Right atrium auricular region (tissue), 2 donors: Measurements from ENCODE around the gene OOEP. TPM values are rescaled to one million over a fixed set of nuclear protein-coding genes. Genes with fewer than 3 reads are reported as not detected.

Experiments used
- DNase-seq: peaks from one replicate; pipeline ENCODE4 v3.0.0-alpha.2; 2019; ENCODE audit warnings: low spot score
- H3K27ac ChIP-seq, 2 donors: fragments of 200-600 bp; sonication (generic); 1 replicate in 1 of 2; 2 replicates in 1 of 2; pipeline ENCODE4 v1.5.1; 2016 to 2019
- H3K27me3 ChIP-seq, 2 donors: fragments of 200-600 bp; sonication (generic); one replicate each; pipeline versions ENCODE4 v1.5.1 to v1.6.0; 2017 to 2019
- H3K36me3 ChIP-seq: fragments of 200-600 bp; sonication (generic); one replicate; pipeline ENCODE4 v1.5.1; 2016
- H3K4me1 ChIP-seq, 2 donors: fragments of 200-600 bp; sonication (generic); one replicate each; pipeline versions ENCODE4 v1.5.1 to v1.6.0; 2017 to 2019
- H3K4me3 ChIP-seq, 2 donors: fragments of 200-600 bp; sonication (generic); 1 replicate in 1 of 2; 2 replicates in 1 of 2; pipeline ENCODE4 v1.5.1; 2017 to 2019; ENCODE audit warnings: mild to moderate bottlenecking in 1 of 2, moderate library complexity in 1 of 2
- H3K9me3 ChIP-seq, 2 donors: fragments of 200-600 bp; sonication (generic); one replicate each; pipeline ENCODE4 v1.5.1; 2019
- CTCF ChIP-seq, 2 donors: fragments of 200-600 bp; sonication (generic); IDR thresholded peaks; one replicate each; pipeline ENCODE4 v1.5.1; 2019; ENCODE audit warnings: antibody characterized with exemption in 2 of 2
- total RNA-seq, 2 donors: library from RNA; depleted of rRNA; stranded (reverse); fragments of >200 nt; gene quantifications; one replicate each; pipeline ENCODE4 v1.1.0, GENCODE V29; 2016

Gene OOEP
- total RNA-seq, 2 donors from 2014 or later: not detected

- TF ChIP-seq CTCF (IDR thresholded peaks at IDR 0.05): no peak
- DNase-seq: no peak
- H3K27me3 ChIP-seq: peaks cover 0 to 4% of the 10 kb centered on the region in 2 donors
- no peaks in the 10 kb centered on the region for H3K4me1 ChIP-seq
- no peak overlapping the region for H3K4me3 ChIP-seq
- no peak overlapping the region for H3K27ac ChIP-seq
- H3K9me3 ChIP-seq: no peaks in the 10 kb centered on the region
- no peaks in the 10 kb centered on the region for H3K36me3 ChIP-seq
Observed at GRCh38 chr6:73348550-73349204, 21.0 kb downstream of the OOEP start.

GRCh38 chr6:73343164-73343563, 26.5 kb downstream of the OOEP start:
- TF ChIP-seq CTCF (IDR thresholded peaks at IDR 0.05): no peak
- Histone ChIP-seq H3K27ac (no peak overlapping the region), H3K27me3 (no peaks in the 10 kb centered on the region), H3K4me1 (no peaks in the 10 kb centered on the region), H3K9me3 (no peaks in the 10 kb centered on the region), H3K4me3 (no peak overlapping the region), H3K36me3 (no peaks in the 10 kb centered on the region)
- no peak for DNase-seq

DNA sequence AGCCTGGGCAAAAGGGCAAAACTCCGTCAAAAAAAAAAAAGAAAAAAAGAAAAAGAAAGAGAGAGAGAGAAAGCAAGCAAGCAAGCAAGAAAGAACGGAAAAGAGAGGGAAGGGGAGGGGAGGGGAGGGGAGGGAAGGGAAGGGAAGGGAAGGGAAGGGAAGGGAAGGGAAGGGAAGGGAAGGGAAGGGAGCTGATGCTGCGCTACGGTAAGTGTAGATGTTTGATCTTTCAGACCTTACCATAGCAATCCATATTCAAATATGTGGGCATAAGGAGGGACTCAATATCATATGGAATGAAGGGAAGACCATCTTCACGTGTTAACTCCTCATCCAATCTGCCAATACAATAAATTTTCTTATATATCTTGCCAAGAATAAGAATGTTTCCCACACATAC, 27.5 kb downstream of the OOEP start:
- DNase-seq: no peak
- Histone ChIP-seq H3K27me3 (no peaks in the 10 kb centered on the region), H3K27ac (no peak overlapping the region), H3K4me3 (no peak overlapping the region), H3K36me3 (no peaks in the 10 kb centered on the region), H3K4me1 (no peaks in the 10 kb centered on the region), H3K9me3 (no peaks in the 10 kb centered on the region)
- no peak for TF ChIP-seq CTCF (IDR thresholded peaks at IDR 0.05)

GRCh38 chr6:73341335-73341734, 28.4 kb downstream of the OOEP start:
- no peaks in the 10 kb centered on the region for H3K4me1 ChIP-seq
- no peaks in the 10 kb centered on the region for H3K36me3 ChIP-seq
- H3K27ac ChIP-seq: no peak overlapping the region
- H3K9me3 ChIP-seq: no peaks in the 10 kb centered on the region
- H3K4me3 ChIP-seq: no peak overlapping the region
- no peaks in the 10 kb centered on the region for H3K27me3 ChIP-seq
- TF ChIP-seq CTCF (IDR thresholded peaks at IDR 0.05): no peak
- no peak for DNase-seq

DNA sequence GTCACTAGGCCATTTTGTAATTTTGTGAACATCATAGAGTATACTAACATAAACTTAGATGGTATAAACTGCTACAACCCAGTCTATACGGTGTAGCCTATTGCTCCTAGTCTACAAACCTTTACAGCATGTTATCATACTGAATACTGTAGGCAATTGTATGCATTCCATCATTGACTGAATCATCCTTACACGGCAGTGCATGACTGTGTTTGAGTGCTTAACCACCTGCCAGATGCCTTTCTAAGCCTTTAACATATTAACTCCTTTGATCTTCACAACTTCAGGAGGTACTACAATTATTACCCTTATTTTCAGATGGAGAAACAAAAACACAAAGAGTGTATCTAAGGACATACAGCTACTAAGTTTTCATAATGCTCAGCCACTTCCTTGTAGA, 29.6 kb downstream of the OOEP start:
- H3K9me3 ChIP-seq: no peaks in the 10 kb centered on the region
- H3K4me1 ChIP-seq: no peaks in the 10 kb centered on the region
- no peaks in the 10 kb centered on the region for H3K36me3 ChIP-seq
- H3K27ac ChIP-seq: no peak overlapping the region
- no peak for TF ChIP-seq CTCF (IDR thresholded peaks at IDR 0.05)
- no peak overlapping the region for H3K4me3 ChIP-seq
- DNase-seq: no peak
- H3K27me3 ChIP-seq: no peaks in the 10 kb centered on the region

DNA sequence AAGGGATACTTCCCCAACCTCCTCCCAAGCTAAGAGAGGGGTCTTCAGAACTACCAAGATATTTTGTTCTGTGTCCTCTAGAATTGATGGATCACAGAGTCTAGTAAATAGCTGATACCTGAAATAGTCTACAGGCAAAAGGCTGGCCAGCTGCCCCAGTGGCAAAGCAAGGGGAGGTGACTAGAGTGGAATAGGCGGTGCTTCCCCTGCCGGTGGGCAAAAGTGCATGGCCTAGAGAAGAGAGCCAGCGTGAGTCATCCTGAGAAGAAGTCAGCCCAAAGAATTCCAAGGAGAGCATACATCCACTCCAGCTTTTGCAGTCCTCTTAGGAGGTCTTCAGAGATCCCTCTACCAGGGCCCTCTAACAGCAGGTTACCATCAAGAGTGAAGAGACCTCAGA, 30.4 kb downstream of the OOEP start:
- no peaks in the 10 kb centered on the region for H3K4me1 ChIP-seq
- no peak for TF ChIP-seq CTCF (IDR thresholded peaks at IDR 0.05)
- H3K27ac ChIP-seq: no peak overlapping the region
- H3K36me3 ChIP-seq: no peaks in the 10 kb centered on the region
- DNase-seq: no peak
- H3K9me3 ChIP-seq: no peaks in the 10 kb centered on the region
- no peaks in the 10 kb centered on the region for H3K27me3 ChIP-seq
- no peak overlapping the region for H3K4me3 ChIP-seq
